Forelimb muscle (tissue), 1 donor: ENCODE results near the gene R3HDM2. TPM values are rescaled to one million over a fixed set of nuclear protein-coding genes. Genes with fewer than 3 reads are reported as not detected.
"Not testable (repeated sequence)": the region's sequence is repeated elsewhere in the genome, so short reads cannot be mapped to it uniquely, and the experiment has no call there.

ENCODE experiments used
- DNase-seq: peaks from one replicate; pipeline ENCODE4 v3.0.0-alpha.2; 2013; ENCODE audit warnings: low read depth
- polyA plus RNA-seq: library from polyadenylated mRNA; unstranded; fragments of 120-200 nt; gene quantifications from one replicate; pipeline ENCODE4 v1.2.1, GENCODE V29; 2013; ENCODE audit not compliant: insufficient read length

Gene R3HDM2
- polyA plus RNA-seq, 1 donor = 50.1 TPM

DNA sequence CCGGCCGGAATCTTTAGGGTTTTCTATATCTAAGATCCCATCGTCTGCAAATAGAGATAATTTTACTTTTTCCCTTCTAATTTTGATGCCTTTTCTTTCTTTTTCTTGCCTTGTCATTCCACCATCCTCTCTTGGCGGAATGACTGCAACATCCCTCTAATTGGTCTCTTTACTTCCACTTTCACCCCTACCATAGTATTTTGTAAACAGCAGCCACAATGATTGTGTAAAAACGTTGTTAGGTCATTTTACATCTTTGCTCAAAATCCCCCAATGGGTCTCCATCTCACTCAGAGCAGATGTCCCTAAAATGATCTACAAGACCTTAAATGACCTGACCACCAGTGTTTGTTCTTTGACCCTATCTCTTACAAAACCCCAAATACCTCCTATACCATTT, 99.9 kb downstream of the R3HDM2 start:
- no peak for DNase-seq

GRCh38 chr12:57329219-57329618, 101.6 kb downstream of the R3HDM2 start:
- no peak for DNase-seq

DNA sequence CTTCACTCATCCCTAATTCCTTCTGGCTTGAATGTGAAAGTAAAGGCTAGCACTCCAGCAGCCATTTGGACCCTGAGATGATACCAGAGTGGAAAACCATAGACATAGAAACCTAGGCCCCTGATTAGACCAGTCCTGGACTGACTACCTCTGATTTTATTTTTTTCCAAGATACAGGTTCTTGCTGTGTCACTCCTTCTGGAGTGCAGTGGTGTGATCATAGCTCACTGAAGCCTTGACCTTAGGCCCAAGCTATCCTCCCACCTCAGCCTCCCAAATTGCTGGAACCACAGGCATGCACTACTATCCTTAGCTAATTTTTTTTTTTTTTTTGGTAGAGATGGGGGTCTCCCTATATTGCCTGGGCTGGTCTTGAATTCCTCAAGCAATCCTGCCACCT, 105.4 kb downstream of the R3HDM2 start:
- no peak for DNase-seq

GRCh38 chr12:57323416-57323815, 107.4 kb downstream of the R3HDM2 start:
- DNase-seq = no peak

- no peak for DNase-seq
Measured at GRCh38 chr12:57320639-57321038, 110.2 kb downstream of the R3HDM2 start.

GRCh38 chr12:57319678-57320469, 111.0 kb downstream of the R3HDM2 start:
- DNase-seq = no peak

- no peak for DNase-seq
Measured at GRCh38 chr12:57315681-57316080, 115.2 kb downstream of the R3HDM2 start.

DNA sequence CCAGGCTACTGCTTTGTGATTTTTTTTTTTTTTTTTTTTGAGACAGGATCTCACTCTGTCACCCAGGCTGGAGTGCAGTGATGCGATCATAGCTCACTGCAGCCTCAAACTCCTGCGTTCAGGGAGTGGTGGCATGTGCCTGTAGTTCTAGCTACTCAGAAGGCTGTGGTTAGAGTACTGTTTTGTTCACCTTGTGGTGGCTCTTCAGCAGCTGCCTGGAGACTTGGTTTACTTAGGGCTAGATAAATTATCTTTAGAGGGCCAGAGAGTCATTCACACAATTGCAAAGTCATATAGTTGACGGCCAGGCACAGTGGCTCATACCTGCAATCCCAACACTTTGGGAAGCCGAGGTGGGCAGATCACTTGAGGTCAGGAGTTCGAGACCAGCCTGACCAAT, 118.6 kb downstream of the R3HDM2 start:
- DNase-seq = not testable (repeated sequence)

DNA sequence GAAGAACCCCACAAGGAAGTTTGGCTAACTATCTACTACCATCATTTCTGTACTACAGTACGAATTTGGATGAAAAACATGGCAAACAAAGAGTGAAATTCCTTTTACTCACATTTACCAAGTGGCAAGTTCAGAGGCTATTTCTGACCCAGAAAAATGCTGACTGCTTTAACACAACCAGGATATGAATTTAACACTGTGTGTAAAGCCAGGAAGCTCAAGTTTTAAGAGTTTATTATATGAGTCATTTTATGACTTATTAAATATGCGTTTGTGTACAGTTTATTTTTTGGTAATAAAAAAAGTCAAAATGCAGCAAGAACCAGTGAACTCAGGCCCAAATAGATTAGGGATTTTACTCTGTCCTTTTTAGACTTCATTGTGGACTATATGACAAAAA, 121.4 kb downstream of the R3HDM2 start:
- no peak for DNase-seq

- no peak for DNase-seq
Measured at GRCh38 chr12:57300961-57301584, 129.8 kb downstream of the R3HDM2 start.

DNA sequence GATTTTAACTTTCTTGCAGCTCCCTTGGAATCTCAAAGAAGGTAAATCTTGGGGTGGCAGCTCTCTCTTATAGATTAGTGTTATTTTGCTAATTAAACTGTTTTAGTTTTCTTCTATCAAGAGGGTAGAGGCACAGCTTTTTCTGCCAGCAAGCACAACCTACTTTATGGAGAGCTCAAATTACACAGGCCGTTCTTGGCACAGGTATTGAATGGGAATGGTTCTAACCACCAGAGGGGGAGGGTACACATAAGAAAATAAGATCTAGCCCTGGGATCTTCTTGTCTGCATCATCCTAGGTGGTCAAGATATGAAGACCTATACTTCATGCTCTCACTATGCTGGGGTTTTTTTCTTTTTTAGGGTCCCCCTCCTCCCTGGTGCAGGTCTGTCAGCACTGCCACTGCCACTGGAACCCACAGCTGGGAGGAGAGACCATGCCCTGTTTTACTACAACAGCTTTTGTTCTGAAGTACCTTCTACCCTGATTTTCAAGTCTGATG, 131.3 kb downstream of the R3HDM2 start:
- no peak for DNase-seq

GRCh38 chr12:57296291-57296690, 134.6 kb downstream of the R3HDM2 start:
- DNase-seq = no peak

GRCh38 chr12:57282073-57282472, 148.8 kb downstream of the R3HDM2 start:
- not testable (repeated sequence) for DNase-seq

- no peak for DNase-seq
Measured at GRCh38 chr12:57280211-57281062, 150.4 kb downstream of the R3HDM2 start.

DNA sequence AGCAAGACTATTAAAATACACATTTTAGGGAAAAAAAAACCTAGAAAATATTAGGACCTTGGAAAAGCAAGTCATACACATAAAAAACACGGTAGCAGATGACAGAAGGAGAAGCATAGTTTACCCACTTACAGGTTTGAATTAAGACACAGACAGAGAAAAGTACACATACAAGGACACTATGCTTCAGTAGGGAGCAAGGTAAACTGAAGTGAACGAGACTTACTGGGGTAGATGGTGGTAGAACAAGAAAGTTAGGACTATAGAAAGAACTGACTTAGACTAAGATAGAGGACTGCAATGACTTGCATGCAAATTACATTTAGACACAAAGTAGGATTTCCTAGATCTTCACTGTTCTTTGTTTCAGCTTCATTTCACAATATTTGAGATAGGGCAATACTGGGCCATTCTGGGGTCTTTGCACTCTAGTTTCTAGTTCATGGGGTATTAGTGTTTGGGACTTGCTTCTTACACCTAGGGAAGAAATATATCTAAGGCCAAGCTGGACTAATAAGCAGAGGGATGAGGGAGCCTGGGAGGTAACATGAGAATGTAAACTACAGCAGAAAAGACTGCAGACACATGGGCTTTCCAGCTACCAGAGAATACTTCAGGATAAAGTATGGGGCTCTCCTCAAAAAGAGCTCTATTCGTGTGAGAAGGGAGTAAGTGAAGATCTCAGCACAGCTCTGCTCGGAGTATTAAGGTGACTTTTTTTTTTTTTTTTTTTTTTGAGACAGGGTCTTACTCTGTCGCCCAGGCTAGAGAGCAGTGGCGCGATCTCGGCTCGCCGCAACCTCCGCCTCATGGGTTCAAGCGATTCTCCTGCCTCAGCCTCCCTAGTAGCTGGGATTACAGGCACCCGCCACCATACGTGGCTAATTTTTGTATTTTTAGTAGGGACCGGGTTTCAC, 152.1 kb downstream of the R3HDM2 start:
- no peak for DNase-seq

DNA sequence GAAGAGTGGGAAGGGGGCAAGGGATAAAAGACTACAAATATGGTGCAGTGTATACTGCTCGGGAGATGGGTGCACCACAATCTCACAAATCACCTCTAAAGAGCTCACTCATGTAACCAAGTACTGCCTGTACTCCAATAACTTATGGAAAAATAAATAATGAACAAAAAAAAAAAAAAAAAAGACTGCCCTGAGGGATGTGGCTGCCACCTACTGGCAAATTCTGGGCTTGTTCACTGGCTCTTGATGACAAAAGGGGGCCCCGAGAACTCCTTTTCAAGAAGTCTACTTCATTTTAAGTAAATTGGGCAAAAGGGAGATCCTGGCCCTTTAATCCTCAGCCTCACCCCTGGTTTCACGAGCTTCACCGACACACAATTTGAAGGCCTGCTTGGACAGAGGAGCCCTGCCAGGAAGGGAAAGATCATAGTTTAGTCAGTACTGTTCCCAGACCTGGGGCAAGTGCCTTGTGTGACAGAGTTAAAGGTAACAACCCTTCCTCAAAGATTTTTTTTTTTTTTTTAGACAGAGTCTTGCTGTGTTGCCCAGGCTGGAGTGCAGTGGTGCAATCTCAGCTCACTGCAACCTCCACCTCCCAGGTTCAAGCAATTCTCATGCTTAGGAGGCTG, 153.8 kb downstream of the R3HDM2 start:
- no peak for DNase-seq

- not testable (repeated sequence) for DNase-seq
Measured at GRCh38 chr12:57276233-57276632, 154.6 kb downstream of the R3HDM2 start.

DNA sequence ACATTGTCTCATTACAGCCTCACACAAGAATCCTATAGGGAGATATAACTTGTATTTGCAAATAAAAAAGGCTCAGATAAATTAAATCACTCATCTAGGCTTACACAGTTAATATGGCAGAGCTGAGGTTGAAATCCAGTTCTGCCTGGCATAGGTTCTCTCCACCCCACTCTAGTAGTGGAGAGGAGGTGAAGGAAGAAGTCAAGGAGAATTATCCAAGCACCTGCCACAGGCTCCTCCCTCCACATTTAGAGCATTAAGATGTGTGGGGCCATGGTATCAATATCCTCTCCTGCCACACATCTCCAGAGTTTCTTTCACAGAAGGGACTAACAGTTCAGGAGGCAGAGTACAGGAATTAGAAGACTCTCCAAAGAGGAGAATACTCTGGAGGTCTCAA, 157.3 kb downstream of the R3HDM2 start:
- DNase-seq = no peak

DNA sequence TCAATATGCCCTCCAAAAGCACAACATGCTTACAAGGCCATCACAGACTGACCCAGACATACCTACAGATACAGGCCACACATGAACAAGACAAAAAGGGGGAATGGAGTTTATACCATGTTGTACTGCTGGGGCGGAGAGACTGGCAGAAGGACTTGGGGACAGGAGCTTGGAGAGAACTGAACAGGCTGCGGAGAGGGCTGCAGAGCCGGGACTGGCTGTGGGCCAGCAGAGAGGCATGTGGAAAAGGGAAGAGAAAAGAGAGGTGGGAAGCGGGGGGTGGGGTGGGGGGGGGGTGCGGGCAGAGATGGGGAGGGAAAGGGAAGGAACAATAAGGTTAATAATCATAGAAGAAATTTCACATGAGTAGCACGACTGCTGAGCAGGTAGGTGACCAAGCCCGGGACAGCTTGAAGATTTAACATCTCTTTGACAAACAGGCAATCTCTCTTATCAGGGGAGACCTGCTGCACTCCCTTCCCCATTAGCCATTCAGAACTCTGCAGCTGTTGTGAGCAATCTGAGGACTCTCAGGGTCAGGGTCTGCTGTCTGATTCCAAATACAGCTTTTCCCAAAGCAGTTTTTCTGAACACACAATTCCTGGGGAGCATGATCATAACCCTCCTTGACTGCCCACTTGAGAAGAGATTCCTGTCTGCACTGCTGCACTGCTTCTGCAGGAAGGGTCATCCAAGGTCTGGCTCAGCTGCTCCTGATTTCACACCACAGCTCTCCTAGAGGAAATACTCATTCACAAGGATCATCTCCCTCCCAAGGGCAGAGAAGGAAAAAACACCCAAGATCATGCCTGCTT, 158.3 kb downstream of the R3HDM2 start:
- DNase-seq = no peak

DNA sequence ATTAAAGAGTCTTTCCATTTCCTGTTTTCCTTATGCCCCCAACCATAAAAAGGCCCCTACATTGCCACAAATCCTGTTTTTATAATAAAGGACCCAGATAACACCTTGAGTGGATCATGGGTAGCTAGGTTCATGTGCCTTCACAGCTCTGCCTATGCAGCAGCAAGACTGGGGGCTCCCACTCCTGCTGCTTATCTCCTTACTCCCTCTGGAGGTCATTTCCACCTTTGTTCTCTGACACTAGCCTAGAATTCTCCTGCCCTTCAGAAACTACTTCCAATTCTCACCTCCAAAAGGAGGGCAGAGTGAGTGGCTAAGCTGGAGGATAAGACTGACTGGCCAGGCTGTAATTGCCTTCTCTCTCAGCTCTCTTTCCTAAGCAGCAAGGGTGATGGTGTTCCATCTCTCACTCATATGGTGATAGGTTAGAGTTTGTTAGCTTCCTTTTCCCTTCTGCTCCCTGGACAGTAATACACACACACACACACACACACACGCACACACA, 159.8 kb downstream of the R3HDM2 start:
- no peak for DNase-seq
